HFFc6 (cell line): ENCODE data around the gene KLF5. TPM values are rescaled to one million over a fixed set of nuclear protein-coding genes. Genes with fewer than 3 reads are reported as not detected.

ENCODE experiments used
- DNase-seq: peaks from one replicate; pipeline ENCODE4 v3.0.0-alpha.2; 2018
- H3K27ac Mint-ChIP-seq: 2 replicates; pipeline ENCODE4 v1.8.0; 2020; ENCODE audit warnings: mild to moderate bottlenecking, mixed read lengths
- H3K27me3 Mint-ChIP-seq: 2 replicates; pipeline ENCODE4 v1.8.0; 2021; ENCODE audit warnings: mild to moderate bottlenecking, moderate library complexity, mixed read lengths; ENCODE audit not compliant: insufficient read depth
- H3K36me3 Mint-ChIP-seq: 2 replicates; pipeline ENCODE4 v1.8.0; 2021; ENCODE audit warnings: low read depth, mixed read lengths
- H3K4me1 Mint-ChIP-seq: 2 replicates; pipeline ENCODE4 v1.8.0; 2020; ENCODE audit warnings: low read depth, mixed read lengths
- H3K4me3 Mint-ChIP-seq: 2 replicates; pipeline ENCODE4 v1.8.0; 2020; ENCODE audit warnings: mild to moderate bottlenecking, moderate library complexity, mixed read lengths
- H3K9me3 Mint-ChIP-seq: 2 replicates; pipeline ENCODE4 v1.8.0; 2020; ENCODE audit warnings: mild to moderate bottlenecking, mixed read lengths
- CTCF ChIP-seq: fragments of 200-600 bp; sonication (generic); IDR thresholded peaks from 2 replicates; pipeline ENCODE4 v1.5.0; 2021; ENCODE audit warnings: antibody characterized with exemption, mild to moderate bottlenecking
- total RNA-seq, 6 experiments: library from RNA; stranded (reverse); fragmentation: NEBNext Ultra II Directional; extraction: Animal tissue kit (Norgen Biotek cat#: 25700); gene quantifications; 2 replicates in 1 of 6; 3 replicates in 5 of 6; pipeline ENCODE4 v1.2.3, GENCODE V29; 2021

The KLF5 gene
- total RNA-seq, 6 experiments from 2014 or later = 20.3 to 37.1 (median 28.5) TPM

- Mint-ChIP-seq H3K4me1 (peaks cover 17% of the 10 kb centered on the region), H3K9me3 (no peaks in the 10 kb centered on the region), H3K36me3 (no peaks in the 10 kb centered on the region), H3K27ac (no peak overlapping the region), H3K27me3 (no peaks in the 10 kb centered on the region), H3K4me3 (no peak overlapping the region)
- no peak for DNase-seq
- no peak for TF ChIP-seq CTCF
These were observed 23.9 kb upstream of the KLF5 start for GRCh38 chr13:73034901-73035300.

- H3K9me3 Mint-ChIP-seq = no peaks in the 10 kb centered on the region
- peaks cover 17% of the 10 kb centered on the region for H3K4me1 Mint-ChIP-seq
- no peaks in the 10 kb centered on the region for H3K27me3 Mint-ChIP-seq
- no peak for TF ChIP-seq CTCF
- H3K36me3 Mint-ChIP-seq = no peaks in the 10 kb centered on the region
- no peak for DNase-seq
- H3K4me3 Mint-ChIP-seq = no peak overlapping the region
- no peak overlapping the region for H3K27ac Mint-ChIP-seq
These were observed 23.1 kb upstream of the KLF5 start for GRCh38 chr13:73035660-73036059.

GRCh38 chr13:73036566-73036965 lies 22.2 kb upstream of the KLF5 start:
- H3K27me3 Mint-ChIP-seq = no peaks in the 10 kb centered on the region
- no peak for DNase-seq
- TF ChIP-seq CTCF = no peak
- H3K9me3 Mint-ChIP-seq = no peaks in the 10 kb centered on the region
- peaks cover 15% of the 10 kb centered on the region for H3K4me1 Mint-ChIP-seq
- no peak overlapping the region for H3K27ac Mint-ChIP-seq
- no peaks in the 10 kb centered on the region for H3K36me3 Mint-ChIP-seq
- H3K4me3 Mint-ChIP-seq = no peak overlapping the region

GRCh38 chr13:73038064-73038463 lies 20.7 kb upstream of the KLF5 start:
- Mint-ChIP-seq H3K9me3 (no peaks in the 10 kb centered on the region), H3K4me3 (no peak overlapping the region), H3K27ac (no peak overlapping the region), H3K27me3 (no peaks in the 10 kb centered on the region), H3K36me3 (no peaks in the 10 kb centered on the region), H3K4me1 (peaks cover 6% of the 10 kb centered on the region)
- TF ChIP-seq CTCF = no peak
- no peak for DNase-seq

- DNase-seq = no peak
- Mint-ChIP-seq H3K4me3 (no peak overlapping the region), H3K4me1 (no peaks in the 10 kb centered on the region; the same call in 1 of the 2 replicates), H3K27me3 (peaks cover 1% of the 10 kb centered on the region; the same call in 1 of the 2 replicates), H3K9me3 (no peaks in the 10 kb centered on the region), H3K27ac (no peak overlapping the region), H3K36me3 (no peaks in the 10 kb centered on the region)
- peak; percentile 29; the same call in 1 of the 2 replicates for TF ChIP-seq CTCF
These were observed 19.4 kb upstream of the KLF5 start for GRCh38 chr13:73039201-73040108.
